CD4-positive, alpha-beta T cell treated with Interleukin-6 for 4 hours (primary cell): ENCODE measurements around the gene AKT3.

Experiments
- DNase-seq: peaks from one replicate; pipeline ENCODE4 v3.0.0-alpha.2; 2020; ENCODE audit warnings: mixed read lengths

The AKT3 gene

GRCh38 chr1:243454328-243454997 is 395.6 kb downstream of the AKT3 start:
- no peak for DNase-seq

DNA sequence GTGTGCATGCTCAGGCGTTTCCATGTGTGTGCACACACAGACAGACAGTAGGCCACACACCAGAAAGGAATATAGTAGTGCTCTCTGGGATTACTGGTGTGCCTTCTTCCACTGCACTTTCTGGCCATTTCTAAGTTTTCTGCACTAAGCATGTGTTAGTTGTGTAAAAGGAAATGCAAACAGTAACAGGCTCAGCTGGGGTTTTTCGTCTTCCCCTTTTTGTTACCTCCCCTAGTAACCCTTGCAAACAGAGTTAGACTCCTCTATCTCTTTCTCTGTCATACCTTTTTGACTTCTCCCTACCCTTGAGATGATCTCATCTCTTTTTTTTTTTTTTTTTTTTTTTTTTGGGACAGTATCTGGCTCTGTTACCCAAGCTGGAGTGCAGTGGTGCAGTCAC is 398.0 kb downstream of the AKT3 start:
- DNase-seq: no peak

DNA sequence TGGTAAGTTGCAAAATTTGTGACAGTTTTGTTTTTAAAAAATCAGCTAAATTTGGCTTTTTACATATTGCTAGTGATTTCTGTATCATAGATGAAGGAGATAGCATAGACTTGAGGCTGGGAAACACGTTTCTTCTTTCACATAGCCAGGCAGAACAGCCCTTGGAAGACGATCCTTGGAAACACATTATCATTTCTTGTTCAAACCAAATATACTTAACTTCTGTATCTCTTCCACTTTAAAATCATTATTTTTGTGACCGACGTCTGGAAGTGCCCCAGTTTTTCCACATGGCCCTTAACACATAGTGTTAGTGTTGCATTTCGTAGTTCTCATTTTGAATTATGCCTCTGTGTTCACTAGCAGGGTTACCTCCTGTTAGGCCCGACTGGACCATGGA is 400.7 kb downstream of the AKT3 start:
- DNase-seq: no peak

DNA sequence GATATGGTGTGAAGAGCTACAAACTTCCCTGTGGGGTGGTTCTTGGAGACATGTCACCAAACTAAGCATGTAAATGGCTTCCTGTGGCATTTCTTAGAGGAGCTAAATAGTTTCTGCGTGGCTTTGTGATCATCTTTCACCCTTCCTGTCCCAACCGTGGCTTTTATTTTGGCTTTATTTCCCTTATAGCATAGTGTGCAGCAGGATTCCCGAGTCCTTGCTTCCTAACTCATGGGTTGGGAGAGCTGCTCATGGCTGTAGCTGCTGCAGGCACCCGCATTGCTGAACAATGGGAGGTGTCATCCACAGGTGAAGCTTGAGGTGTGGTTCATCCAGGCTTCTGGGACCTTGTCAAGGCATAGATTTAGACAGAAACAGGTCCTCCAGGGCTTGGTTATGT is 402.2 kb downstream of the AKT3 start:
- DNase-seq: no peak

DNA sequence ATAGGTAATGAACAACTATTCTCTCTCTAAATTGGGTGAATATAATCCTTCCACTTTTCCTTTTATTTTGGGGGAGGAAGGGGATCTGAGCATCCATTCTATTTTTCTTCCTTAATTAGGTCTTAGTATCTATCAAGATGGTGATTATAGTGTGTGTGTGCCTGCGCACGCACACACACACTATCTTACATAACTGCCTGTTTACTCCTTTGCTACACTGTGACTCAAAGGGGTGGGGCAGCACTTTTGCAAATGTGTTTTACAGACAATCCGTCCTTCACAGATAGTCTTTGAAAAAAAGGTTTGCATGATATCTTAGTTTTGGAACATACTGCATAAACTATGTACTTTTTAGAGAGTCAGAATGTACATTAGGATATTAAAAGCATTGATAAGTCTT is 402.7 kb downstream of the AKT3 start:
- DNase-seq: no peak

DNA sequence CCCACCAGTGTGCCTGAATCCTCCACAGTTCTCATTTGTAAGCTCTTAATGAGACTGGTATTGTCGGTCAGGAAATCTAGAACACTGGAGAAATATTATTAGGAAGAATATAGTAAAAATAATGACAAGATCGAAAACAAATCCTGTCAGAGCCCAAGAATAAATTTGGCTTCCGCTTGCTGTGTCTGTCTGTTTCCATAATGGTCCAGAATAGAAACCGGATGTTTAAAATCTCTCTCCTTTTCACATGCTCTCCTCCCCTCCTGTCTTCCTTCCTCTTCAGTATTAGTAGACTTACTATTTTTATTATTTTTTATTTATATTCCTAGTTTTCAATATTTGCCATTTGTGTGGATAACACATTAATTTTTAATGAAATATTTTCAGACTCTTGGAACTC is 406.5 kb downstream of the AKT3 start:
- no peak for DNase-seq

- no peak for DNase-seq
Observed at GRCh38 chr1:243441601-243442000, 408.4 kb downstream of the AKT3 start.

DNA sequence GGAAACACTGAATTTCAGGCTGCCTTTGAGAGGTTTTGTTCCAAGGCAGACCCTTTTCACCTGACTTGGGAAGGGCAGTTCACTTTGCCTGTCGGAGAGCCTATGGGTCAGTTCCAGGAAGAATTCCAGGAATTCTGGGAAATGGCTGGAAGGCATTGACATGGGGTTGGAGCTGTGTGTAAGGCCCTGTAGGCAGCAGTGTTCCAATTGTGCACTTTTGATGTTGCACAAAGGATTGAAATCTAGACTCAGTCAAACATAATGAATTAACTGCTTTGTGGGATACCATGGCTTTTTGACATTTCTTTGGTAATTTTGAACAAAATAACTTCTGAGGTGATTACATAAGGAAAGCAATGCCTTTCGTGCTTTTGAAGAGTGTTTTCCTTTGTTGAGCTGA is 409.6 kb downstream of the AKT3 start:
- no peak for DNase-seq

DNA sequence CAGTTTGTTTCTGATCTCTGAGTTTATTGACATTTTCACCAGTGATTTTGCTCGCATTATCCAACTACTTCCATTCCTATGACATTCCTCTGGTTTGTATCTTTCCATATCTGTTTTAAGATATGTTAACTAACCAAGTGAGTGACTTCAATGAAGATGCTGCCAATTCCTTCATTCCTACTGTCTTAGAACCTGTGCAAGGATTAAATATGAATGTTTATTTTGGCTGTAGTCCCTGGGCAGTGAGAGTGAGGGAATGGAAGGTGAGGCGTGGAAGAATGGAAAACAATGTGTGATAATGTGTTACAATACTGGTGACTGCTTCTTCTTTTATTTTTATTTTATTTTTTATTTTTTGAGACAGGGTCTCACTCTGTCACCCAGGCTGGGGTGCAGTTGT is 411.2 kb downstream of the AKT3 start:
- DNase-seq: no peak
